ENCODE data around the gene DZIP3. TPM values are rescaled to one million over a fixed set of nuclear protein-coding genes. Genes with fewer than 3 reads are reported as not detected.
A peak's percentile ranks its signal among the peaks of the same experiment; 100 is the strongest.

DZIP3 gene
- total RNA-seq, 3 donors from 2014 or later (not counting 1 experiment from before 2014, with no cell fraction given) = 12.0 to 24.8 (median 20.8) TPM

DNA sequence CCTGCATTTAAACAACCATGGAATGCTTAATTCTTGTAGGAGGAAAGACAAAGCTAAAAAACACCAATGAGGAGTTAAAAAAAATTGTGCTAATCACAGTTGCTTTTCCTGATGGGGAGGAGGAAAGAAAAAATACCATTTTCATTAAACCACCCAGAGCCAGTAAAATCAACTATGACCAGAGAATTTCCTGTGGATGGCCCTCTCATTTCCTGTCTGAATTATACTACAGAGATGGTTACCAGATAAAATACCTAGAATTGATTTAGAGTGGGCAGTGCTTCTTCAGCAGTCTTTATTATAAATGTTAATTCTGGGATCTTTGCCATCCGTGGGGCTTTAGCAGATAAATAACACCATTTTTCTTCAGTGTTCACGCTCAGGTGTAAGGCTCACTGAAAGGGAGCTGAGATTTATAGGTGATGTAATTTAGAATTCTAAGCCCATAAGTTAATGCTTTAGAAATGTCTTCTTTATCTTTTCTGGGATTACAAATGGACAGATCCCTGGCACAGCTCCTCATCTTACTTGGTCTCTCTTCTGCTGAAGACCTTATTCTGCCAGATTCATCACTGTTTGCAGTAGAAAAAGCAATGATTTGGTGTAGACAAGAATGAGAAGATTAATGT lies 129.8 kb downstream of the DZIP3 start:
- Mint-ChIP-seq H3K4me3 (no peak overlapping the region), H3K27me3 (ENCODE audit: low read depth in 2 of 2) (peaks cover 6 to 11% of the 10 kb centered on the region in 2 donors), H3K9me3 (peaks cover 0 to 6% of the 10 kb centered on the region in 2 donors), H3K27ac (no peak overlapping the region), H3K4me1 (peaks cover 23 to 32% of the 10 kb centered on the region in 2 donors), H3K36me3 (no peaks in the 10 kb centered on the region)
- no peak overlapping the region for H3K27ac ChIP-seq (ENCODE audit: low read length)
- H3K4me1 ChIP-seq (ENCODE audit: control insufficient read depth, insufficient read depth, low read length) = peaks cover 9% of the 10 kb centered on the region
- TF ChIP-seq, protein P1, sequence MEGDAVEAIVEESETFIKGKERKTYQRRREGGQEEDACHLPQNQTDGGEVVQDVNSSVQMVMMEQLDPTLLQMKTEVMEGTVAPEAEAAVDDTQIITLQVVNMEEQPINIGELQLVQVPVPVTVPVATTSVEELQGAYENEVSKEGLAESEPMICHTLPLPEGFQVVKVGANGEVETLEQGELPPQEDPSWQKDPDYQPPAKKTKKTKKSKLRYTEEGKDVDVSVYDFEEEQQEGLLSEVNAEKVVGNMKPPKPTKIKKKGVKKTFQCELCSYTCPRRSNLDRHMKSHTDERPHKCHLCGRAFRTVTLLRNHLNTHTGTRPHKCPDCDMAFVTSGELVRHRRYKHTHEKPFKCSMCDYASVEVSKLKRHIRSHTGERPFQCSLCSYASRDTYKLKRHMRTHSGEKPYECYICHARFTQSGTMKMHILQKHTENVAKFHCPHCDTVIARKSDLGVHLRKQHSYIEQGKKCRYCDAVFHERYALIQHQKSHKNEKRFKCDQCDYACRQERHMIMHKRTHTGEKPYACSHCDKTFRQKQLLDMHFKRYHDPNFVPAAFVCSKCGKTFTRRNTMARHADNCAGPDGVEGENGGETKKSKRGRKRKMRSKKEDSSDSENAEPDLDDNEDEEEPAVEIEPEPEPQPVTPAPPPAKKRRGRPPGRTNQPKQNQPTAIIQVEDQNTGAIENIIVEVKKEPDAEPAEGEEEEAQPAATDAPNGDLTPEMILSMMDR (IDR thresholded peaks at IDR 0.05) = no peak
- DNase-seq = no peak
- WGBS (ENCODE audit: insufficient coverage) = 94% methylated on average over 2 of the region's 2 CpGs
- no peak for ATAC-seq
- H3K9me3 ChIP-seq (ENCODE audit: control insufficient read depth, insufficient read depth, low read length) = peaks cover 8% of the 10 kb centered on the region
- no peak overlapping the region for H3K4me3 ChIP-seq (ENCODE audit: low read length)
- H3K36me3 ChIP-seq (ENCODE audit: control insufficient read depth, insufficient read depth, low read length) = no peaks in the 10 kb centered on the region
- H3K27me3 ChIP-seq (ENCODE audit: control insufficient read depth, insufficient read depth, low read length) = no peaks in the 10 kb centered on the region
- intact Hi-C loops (cut with micrococcal nuclease) = no loop called here

DNA sequence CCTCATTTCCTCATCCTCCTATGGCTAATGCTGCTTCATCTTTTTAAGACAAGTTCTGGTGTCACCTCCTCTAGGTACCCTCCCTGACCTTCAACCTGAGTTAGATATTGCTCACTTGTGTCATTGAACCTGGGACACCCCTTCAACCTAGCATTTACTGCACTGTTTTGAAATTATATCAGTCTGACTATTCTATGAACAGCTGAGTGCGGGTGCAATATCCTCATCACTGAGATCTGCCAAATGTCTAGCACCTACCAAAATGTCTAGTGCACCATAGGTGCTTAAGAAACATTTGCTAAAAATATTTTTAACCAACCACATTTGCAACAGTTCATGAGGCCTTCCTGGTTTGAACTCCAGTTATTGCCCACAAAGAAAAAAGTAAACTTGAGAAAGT lies 133.2 kb downstream of the DZIP3 start:
- no peak overlapping the region for H3K27ac ChIP-seq (ENCODE audit: low read length)
- H3K27me3 ChIP-seq (ENCODE audit: control insufficient read depth, insufficient read depth, low read length) = no peaks in the 10 kb centered on the region
- H3K9me3 Mint-ChIP-seq = peaks cover 0 to 6% of the 10 kb centered on the region in 2 donors
- peak; percentile 53 to 89 (median 79) for ATAC-seq
- no peak overlapping the region for H3K4me3 ChIP-seq (ENCODE audit: low read length)
- DNase-seq = peak in 1 of 2 donors; percentile 2
- peaks cover 9% of the 10 kb centered on the region for H3K4me1 ChIP-seq (ENCODE audit: control insufficient read depth, insufficient read depth, low read length)
- peaks cover 8% of the 10 kb centered on the region for H3K9me3 ChIP-seq (ENCODE audit: control insufficient read depth, insufficient read depth, low read length)
- H3K36me3 ChIP-seq (ENCODE audit: control insufficient read depth, insufficient read depth, low read length) = no peaks in the 10 kb centered on the region
- H3K4me1 Mint-ChIP-seq = peaks cover 24 to 33% of the 10 kb centered on the region in 2 donors
- TF ChIP-seq, protein P1 (IDR thresholded peaks at IDR 0.05) = no peak
- H3K27ac Mint-ChIP-seq = peak overlapping the region; percentile 36 to 64
- H3K4me3 Mint-ChIP-seq = no peak overlapping the region
- intact Hi-C loops (cut with micrococcal nuclease) = no loop called here
- WGBS (ENCODE audit: insufficient coverage) = 86% methylated on average over 1 of the region's 1 CpG
- peaks cover 0 to 3% of the 10 kb centered on the region in 2 donors for H3K27me3 Mint-ChIP-seq (ENCODE audit: low read depth in 2 of 2)
- H3K36me3 Mint-ChIP-seq = no peaks in the 10 kb centered on the region

DNA sequence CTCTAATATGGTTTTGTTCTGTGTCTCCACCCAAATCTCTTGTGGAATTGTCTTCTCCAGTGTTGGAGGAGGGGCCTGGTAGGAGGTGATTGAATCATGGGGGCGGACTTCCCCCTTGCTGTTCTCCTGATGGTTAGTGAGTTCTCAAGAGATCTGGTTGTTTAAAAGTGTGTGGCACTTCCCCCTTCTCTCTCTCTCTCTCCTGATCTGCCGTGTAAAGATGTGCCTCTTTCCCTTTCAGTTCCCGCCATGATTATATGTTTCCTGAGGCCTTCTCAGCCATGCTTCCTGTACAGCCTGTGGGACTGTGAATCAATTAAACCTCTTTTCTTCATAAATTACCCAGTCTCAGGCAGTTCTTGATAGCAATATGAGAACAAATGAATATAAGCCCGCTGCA lies 134.6 kb downstream of the DZIP3 start:
- Histone ChIP-seq H3K9me3 (ENCODE audit: control insufficient read depth, insufficient read depth, low read length) (peaks cover 8% of the 10 kb centered on the region), H3K27ac (ENCODE audit: low read length) (no peak overlapping the region), H3K27me3 (ENCODE audit: control insufficient read depth, insufficient read depth, low read length) (no peaks in the 10 kb centered on the region), H3K4me3 (ENCODE audit: low read length) (no peak overlapping the region), H3K36me3 (ENCODE audit: control insufficient read depth, insufficient read depth, low read length) (no peaks in the 10 kb centered on the region), H3K4me1 (ENCODE audit: control insufficient read depth, insufficient read depth, low read length) (peaks cover 9% of the 10 kb centered on the region)
- ATAC-seq (no peak), DNase-seq (no peak)
- no peak overlapping the region for H3K27ac Mint-ChIP-seq
- no peaks in the 10 kb centered on the region for H3K36me3 Mint-ChIP-seq
- TF ChIP-seq, protein P1 (IDR thresholded peaks at IDR 0.05) = no peak
- intact Hi-C loops (cut with micrococcal nuclease) = no loop called here
- peak overlapping the region; percentile 1 for H3K4me3 Mint-ChIP-seq
- H3K4me1 Mint-ChIP-seq = peaks cover 24 to 27% of the 10 kb centered on the region in 2 donors
- 59% methylated on average over 3 of the region's 4 CpGs for WGBS (ENCODE audit: insufficient coverage)
- H3K27me3 Mint-ChIP-seq (ENCODE audit: low read depth in 2 of 2) = peaks cover 3 to 4% of the 10 kb centered on the region in 2 donors
- peaks cover 0 to 6% of the 10 kb centered on the region in 2 donors for H3K9me3 Mint-ChIP-seq

DNA sequence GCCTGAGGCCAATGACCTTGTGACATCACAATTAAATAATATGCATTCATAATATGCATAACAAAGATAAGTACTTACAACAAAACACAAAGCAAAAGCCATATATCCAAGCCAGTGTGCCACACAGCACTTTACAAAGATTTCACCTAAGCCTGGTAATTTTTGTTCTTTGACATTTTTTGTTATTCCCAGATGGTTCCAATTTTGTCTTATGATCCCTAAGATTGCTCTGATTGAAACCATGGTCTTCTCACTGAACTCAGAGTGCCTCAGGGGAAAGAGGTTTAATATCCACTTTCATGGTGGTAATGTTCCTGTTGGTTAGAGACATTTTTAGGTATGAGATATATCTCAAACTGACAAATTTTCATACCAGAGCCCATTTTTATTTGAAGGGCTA lies 138.6 kb downstream of the DZIP3 start:
- H3K27me3 ChIP-seq (ENCODE audit: control insufficient read depth, insufficient read depth, low read length) = no peaks in the 10 kb centered on the region
- intact Hi-C loops (cut with micrococcal nuclease) = no loop called here
- H3K4me1 ChIP-seq (ENCODE audit: control insufficient read depth, insufficient read depth, low read length) = peaks cover 3% of the 10 kb centered on the region
- ATAC-seq = no peak
- peaks cover 3% of the 10 kb centered on the region for H3K9me3 ChIP-seq (ENCODE audit: control insufficient read depth, insufficient read depth, low read length)
- Mint-ChIP-seq H3K4me1 (peaks cover 12 to 13% of the 10 kb centered on the region in 2 donors), H3K27ac (no peak overlapping the region), H3K4me3 (no peak overlapping the region), H3K9me3 (peaks cover 0 to 3% of the 10 kb centered on the region in 2 donors), H3K27me3 (ENCODE audit: low read depth in 2 of 2) (peaks cover 7 to 10% of the 10 kb centered on the region in 2 donors), H3K36me3 (no peaks in the 10 kb centered on the region)
- DNase-seq = no peak
- no peaks in the 10 kb centered on the region for H3K36me3 ChIP-seq (ENCODE audit: control insufficient read depth, insufficient read depth, low read length)
- H3K27ac ChIP-seq (ENCODE audit: low read length) = no peak overlapping the region
- TF ChIP-seq, protein P1 (IDR thresholded peaks at IDR 0.05) = no peak
- no peak overlapping the region for H3K4me3 ChIP-seq (ENCODE audit: low read length)

All from natural killer cell (primary cell).